ENCODE results near the gene ZBTB16.

GRCh38 chr11:114295676-114296604 lies 236.4 kb downstream of the ZBTB16 start, which contains the start of gene NNMT:
- no peak for TF ChIP-seq CTCF (IDR thresholded peaks at IDR 0.05)
- TF ChIP-seq POLR2A (IDR thresholded peaks at IDR 0.05): no peak
- peak; percentile 92 for TF ChIP-seq EP300 (IDR thresholded peaks at IDR 0.05)

All from stomach (tissue), 4 donors.